DMS53 treated with DMSO at 0.1 percent for 48 hours (cell line): ENCODE data around the gene EHMT2.
A peak's percentile ranks its signal among the peaks of the same experiment; 100 is the strongest.
"Not testable (repeated sequence)": the region's sequence is repeated elsewhere in the genome, so short reads cannot be mapped to it uniquely, and the experiment has no call there.

ENCODE experiments used
- DNase-seq: peaks from one replicate; lab custom pipeline; 2025; ENCODE audit not compliant: unreplicated experiment; lab: John Stamatoyannopoulos, UW

Gene EHMT2

DNA sequence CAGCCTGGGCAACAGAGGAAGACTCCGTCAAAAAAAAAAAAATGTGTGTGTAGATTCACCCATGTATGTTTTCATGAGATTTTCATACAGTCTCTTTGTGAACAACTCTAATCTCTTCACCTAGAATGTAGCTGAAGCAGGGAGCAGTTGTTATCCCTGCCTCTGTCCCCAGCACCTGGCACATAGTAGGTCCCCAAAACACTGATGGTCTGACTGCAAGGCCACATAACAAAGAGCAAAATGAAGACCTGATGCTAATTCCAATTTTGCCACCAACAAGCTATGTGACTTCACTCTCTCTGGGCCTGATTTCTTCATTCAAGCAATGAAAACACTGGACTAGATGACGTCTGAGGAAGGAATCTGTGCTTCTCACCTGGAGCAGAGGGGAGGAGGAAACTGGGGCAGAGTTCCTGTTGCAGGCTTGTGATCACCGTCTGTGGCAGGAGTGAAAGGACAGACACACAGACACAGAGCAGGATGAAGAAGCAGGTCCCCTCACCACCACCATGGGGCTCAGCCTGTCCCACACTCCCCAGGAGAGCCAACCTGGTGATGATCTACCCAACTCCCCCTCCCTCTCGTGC is 23.3 kb downstream of the EHMT2 start:
- DNase-seq, result no peak

DNA sequence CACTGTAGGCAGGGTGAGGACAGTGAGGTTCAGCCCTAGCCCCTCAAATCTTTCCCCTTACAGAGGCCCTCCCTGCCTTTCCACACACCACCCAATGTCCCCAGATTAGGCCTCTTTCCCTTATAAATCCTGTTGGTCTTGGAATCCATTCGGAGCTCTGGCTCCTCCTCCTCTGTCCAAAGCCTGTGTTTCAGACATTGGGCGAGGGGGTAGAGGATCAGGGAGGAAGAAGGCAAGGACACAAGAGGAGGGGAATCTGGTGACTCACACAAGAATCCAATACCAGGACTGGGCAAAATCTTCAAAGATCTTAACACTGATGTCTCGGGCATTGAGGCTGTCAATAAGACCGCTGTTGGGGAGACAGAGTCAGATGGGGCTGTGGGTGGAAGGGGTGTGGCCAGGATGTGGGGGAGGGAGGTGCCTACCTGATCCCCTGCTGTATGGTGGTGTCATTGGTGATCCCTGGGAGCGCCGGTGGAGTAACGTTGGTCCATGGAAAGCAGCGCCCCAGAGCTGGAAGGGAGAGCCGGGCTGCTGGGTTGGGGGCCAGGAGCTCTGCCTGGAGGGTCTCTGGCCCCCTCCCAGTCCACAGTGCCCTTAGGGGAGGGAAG is 26.3 kb downstream of the EHMT2 start:
- no peak for DNase-seq

DNA sequence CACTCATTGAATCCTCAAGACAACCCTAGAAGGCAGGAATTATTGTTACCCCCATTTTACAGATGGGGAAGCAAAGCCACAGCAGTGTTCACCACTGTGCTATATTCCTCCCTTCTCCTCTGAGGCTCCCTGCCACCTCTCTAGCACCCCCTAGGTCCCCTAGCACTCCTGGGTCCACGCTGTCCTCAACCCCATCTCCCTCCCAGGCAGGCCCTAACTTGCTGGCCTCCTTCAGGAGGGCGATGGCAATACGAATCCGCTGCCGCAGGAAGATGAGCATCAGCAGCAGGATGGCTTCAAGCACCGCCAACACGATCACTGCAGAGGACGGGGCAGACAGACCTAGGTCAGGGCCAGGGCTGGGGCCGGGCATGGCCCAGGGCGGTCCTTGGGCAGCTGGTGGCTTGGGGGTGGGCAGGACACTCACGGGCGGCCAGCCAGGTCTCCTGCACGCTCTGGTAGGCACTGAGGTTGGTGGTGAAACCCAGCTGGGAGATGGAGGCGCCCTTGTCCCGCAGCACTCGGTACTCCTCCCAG is 27.0 kb downstream of the EHMT2 start:
- DNase-seq, result no peak

DNA sequence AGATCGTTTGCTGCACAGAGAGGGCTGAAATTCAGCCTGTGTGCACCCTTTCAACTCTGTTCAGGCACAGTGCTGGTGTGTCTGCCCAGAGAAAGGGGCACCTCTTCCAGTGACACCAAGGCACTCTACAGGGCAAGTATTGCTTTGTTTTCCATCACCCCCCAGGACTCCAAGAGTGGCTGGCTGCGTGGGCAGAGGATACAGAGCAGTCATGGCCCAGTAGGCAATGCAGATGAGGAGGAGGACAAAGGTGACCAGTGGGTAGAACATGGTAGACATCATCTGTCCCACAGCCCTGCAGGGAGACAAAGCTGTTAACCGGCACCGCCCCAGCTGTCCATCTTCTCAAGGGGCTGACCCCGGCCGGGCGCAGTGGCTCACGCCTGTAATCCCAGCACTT is 28.2 kb downstream of the EHMT2 start:
- no peak for DNase-seq

DNA sequence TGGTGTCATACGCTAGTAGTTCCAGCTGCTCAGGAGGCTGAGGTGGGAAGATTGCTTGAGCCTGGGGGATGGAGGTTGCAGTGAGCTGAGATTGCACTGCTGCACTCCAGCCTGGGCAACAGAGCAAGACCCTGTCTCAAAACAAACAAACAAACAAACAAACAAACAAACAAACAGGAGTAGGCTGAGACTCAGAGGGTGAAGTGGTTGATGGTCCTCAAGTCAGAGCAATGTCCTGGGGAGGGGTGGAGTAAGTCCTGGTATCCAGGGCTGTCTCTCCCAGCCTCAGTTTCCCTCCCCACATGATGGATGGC is 28.9 kb downstream of the EHMT2 start:
- DNase-seq, result not testable (repeated sequence)

DNA sequence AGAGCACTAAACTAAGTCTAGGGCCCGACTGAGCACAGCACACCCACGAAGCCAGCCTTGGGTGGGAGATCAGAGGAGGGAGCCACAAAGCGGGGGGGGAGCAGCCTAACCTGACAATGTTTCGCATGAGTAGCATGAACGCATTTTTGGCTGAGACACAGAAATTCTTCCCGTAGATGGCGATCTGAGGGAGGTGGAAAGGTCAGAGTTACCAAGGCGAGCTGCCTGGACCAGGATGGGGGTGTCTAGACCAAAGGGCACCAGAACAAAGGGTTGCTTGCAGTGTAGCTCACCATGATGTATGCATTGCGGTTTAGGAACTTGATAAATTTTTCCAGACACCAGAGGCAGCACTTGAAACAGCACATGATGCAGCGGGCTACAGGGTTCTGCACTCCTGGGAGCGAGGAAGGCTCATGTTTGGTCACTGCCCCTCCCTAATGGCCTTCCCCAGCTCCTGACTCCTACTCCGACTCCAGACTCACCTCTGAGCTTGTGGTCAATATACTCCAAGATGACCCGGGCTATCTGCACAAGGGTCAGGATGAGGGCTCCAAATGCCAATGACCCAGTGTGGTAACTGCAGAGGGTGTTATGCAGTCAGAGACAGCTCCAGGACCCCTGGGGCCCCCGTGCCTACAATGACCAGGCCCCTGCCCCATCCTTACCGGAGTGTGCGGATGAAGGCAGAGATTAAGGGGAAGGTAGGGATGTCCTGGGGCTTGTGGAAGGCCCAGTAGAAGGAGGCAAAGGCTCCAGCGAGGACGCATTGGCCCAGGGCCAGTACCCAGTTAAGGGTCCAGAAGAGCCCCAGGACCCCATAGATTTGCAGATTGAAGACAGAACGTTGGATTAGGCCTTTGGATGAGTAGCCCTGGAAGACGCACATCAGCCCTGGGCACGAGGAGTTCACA is 32.0 kb downstream of the EHMT2 start:
- no peak for DNase-seq

DNA sequence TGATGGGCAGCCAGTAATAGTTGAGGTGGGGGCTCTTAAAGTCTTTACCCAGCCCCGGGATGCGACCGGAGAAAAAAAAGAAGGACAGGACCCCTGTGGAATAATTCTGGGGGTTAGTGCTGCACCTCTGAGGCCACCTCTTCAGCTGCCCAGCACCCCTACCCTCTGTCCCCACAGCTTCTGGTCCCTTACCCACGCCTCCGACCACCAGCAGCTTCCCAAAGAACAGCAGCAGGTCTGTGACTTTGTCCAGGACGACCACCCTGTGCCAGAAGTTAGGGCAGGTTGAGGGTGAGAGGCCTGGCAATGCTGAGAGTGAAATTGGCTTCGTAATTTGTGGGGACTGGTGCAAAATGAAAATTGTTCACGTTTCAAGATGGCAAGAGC is 32.7 kb downstream of the EHMT2 start:
- DNase-seq, result no peak

DNA sequence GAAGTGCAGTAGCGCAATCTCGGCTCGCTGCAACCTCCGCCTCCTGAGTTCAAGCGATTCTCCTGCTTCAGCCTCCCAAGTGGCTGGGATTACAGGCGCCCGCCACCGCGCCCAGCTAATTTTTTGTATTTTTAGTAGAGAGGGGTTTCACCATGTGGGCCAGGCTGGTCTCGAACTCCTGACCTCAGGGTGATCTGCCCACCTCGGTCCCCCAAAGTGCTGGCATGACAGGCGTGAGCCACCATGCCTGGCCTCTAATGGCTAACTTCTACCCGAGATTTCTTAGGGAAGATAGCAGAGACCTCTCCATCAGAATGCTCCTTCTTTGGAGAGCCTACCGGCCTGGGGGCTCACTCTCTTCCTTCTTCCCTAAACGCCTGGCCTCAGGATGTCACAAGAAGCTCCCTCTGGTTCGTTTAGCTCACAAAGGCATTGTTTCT is 33.4 kb downstream of the EHMT2 start:
- not testable (repeated sequence) for DNase-seq

DNA sequence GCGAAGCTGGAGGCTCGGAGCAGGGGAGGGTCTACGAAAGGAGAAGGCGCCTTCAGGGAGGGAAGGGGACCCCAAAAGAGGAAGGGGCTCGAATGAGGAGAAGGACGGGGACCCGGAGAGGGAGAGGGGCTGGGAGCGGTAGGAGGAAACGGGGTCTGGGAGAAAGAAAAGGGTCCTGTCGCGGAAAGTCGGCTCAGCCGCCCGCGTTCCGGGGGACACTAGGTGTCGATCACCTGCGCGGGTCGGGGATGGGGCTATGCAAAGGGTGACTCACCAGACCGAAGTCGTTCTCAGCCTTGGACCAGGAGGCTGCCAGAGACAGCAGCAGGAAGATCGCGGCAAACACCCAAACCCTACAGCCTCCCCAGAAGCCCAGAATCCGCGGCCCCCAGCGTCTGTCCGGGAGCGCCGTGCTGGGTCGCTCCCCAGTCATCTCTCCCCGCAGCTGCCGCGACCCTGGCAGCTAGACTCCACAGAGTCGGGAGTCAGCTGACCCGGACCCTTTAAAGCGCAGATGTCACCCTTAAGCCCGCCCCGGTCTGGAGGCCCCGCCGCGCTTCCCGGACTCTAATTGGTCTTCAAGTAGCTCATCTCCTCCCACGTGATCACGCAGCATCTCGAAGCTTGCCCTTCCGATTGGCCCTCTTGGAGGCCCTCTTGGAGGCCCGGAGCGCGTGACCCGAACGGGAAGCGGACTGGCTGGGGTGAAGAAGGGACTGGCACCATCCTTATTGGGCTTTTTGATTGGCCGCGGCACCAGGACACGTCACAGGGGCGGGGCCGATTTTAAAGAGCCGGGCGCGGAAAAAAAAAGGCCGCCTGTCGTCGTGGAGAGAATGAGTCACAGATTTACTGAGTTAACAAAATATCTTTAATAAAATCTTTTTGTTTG is 34.9 kb downstream of the EHMT2 start, which contains the start of gene NEU1:
Gene NEU1 (minus strand): TSS at position 478 of the 892 bp plus-strand sequence. CDS start 45 bp downstream, at position 433.
- peak; percentile 99 for DNase-seq

DNA sequence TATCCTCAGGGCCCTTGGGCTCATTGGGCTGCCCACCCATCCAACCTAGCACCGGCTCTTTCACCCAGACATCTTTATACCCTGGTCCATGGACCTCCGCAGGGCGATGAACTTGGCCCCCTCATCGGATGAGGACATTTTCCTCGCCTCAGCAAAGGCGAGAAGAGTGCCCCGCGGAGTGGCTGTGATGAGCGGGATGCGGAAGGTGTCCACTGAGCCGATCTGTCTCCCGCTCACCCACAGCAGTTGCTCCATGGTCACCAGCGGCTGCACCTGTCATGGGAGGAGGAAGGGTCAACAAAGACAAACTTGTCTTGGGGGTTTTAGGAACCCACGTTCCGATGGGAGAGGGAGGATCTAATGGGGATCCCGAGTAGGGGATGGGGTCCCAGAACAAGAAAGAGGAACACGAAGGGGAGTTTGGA is 35.6 kb downstream of the EHMT2 start:
- DNase-seq, result no peak

DNA sequence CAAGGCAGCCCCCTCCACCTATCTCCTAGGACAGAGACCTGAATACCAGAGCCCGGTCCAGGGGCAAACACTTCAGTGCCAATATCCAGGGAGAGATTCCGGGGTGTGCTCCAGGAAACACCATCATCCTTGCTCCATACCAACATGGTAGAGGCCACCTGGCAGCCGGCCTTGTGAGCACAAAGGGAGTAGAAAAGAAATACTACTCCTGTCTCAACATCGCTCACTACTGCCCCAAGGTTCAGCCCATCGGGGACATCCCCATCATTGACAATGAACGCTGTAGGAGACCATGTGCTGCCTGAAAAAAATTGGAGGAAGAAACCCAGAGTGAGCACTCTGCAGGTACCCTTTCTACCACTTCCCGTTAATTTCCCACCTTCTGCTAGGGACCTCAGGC is 36.3 kb downstream of the EHMT2 start:
- no peak for DNase-seq

DNA sequence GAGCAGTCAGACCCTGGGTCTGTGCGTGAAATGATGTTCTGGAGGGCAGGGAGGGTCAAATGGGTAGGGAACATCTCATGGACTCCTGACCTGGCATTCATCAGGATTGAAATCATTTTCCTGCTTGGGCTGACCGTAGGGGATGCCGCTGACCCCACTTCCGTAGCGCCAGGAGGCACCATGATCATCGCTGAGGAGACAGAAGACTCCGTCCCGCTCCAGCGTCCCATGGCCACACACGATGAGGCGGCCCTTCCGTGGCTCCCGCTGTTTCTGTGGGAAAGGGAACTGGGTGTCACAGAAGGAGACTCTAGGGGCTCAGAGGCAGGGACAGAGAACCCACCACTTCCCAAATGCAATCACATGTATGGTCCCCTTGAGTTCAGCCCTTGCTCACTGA is 37.1 kb downstream of the EHMT2 start:
- DNase-seq, result no peak

DNA sequence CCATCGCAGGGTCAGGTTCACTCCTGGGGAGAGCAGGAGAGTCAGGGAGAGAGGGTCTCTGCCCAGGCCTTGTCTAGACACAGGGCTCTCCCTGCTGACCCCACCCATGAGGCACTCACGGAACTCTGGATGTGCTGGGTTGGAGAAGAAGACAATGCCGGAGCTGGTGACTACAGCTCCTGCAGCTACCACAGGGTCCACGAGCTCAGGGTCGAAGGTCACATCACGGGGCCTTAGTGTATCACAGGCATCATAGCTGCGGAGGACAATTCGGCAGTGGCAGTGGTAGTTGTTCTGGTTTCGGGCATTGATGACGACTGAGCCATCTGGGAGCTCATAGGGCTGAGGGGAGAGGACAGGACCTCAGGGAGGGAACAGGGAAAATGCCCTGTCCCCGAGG is 37.6 kb downstream of the EHMT2 start:
- DNase-seq, result no peak

DNA sequence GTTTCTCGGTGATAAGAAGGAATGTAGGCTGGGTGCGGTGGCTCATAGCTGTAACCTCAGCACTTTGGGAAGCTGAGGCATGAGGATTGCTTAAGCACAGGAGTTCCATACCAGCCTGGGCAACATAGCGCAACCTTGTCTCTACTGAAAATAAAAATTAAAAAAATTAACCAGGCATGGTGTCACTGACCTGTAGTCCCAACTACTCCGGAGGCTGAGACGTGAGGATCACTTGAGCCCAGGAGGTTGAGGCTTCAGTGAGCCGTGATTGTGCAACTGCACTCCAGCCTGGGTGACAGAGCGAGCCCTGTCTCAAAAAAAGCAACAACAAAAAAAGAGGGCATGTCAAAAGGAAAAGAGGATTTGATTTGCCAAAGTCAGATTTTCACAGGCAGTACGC is 38.8 kb downstream of the EHMT2 start:
- DNase-seq, result no peak

DNA sequence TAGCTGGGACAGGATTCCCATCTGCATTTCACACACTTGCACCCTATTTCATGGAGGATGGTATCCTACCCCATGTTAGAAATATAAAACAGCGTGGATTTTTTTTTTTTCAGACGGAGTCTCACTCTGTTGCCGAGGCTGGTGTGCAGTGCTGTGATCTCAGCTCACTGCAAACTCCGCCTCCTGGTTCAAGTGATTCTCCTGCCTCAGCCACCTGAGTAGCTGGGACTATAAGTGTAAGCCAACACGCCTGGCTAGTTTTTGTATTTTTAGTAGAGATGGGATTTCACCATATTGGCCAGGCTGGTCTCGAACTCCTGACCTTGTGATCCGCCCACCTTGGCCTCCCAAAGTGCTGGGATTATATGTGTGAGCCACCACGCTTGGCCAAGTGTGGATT is 39.7 kb downstream of the EHMT2 start:
- DNase-seq, result not testable (repeated sequence)

DNA sequence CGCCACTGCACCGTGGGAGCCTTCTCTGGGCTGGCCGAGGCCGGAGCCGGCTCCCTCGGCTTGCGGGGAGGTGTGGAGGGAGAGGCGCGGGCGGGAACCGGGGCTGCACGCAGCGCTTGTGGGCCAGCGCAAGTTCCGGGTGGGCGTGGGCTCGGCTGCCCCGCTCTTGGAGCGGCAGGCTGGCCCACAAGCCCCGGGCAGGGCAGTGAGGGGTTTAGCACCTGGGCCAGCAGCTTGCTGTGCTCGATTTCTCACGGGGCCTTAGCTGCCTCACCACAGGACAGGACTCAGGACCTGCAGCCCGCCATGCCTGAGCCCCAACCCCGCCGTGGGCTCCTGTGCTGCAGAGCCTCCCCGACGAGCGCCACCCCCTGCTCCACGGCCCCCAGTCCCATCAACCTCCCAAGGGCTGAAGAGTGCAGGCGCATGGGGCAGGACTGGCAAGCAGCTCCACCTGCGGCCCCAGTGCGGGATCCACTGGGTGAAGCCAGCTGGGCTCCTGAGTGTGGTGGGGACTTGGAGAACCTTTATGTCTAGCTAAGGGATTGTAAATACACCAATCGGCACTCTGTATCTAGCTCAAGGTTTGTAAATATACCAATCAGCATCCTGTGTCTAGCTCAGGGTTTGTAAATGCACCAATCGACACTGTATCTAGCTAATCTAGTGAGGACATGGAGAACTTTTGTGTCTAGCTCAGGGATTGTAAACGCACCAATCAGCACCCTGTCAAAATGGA is 45.3 kb downstream of the EHMT2 start:
- DNase-seq, result not testable (repeated sequence)

DNA sequence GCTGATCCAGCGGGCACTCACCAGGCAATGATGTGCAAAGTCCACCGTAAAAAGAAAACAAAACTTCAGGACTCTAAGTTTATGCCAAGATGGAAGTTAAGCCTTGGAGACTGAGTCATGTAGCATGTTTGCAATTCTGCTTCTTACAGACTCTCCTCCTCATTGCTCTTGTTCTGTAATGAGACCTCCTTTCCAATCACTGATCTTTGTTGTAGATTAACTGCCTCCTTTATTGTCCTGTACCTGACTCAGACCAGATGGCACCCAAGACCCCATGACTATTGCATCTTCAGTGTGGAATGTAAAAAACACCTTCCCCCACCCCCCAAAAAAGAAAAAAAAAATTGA is 46.0 kb downstream of the EHMT2 start:
- no peak for DNase-seq

DNA sequence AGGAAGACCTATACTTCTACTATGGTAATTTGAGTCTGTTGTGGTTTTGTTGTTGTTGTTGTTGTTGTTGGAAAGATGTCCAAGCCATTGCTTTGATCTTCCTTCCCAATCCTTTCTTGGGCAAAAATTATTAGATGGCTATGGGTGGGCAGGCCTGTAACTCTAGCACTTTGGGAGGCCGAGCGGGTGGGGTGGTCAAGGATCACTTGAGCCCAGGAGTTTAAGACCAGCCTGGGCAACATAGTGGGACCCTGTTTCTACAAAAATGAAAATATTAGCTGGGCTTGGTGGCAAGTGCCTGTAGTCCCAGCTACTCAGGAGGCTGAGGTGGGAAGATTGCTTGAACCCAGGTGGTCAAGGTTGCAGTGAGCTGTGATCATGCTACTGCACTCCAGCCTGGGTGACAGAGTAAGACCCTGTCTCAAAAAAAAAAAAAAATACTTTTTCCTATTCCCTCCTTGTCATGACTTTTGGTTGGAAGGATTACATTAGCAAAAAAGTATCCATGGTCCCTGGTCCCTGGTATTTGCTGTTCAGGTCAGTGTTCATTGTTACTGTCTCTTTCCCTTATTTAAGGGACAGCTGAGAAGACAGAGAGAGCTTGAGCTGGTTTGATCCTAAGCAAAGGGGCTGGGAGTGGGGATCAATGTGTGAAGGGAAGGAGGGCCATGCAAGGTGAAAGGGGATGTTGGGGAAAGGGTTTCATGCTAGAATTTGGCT is 46.6 kb downstream of the EHMT2 start:
- DNase-seq, result no peak

DNA sequence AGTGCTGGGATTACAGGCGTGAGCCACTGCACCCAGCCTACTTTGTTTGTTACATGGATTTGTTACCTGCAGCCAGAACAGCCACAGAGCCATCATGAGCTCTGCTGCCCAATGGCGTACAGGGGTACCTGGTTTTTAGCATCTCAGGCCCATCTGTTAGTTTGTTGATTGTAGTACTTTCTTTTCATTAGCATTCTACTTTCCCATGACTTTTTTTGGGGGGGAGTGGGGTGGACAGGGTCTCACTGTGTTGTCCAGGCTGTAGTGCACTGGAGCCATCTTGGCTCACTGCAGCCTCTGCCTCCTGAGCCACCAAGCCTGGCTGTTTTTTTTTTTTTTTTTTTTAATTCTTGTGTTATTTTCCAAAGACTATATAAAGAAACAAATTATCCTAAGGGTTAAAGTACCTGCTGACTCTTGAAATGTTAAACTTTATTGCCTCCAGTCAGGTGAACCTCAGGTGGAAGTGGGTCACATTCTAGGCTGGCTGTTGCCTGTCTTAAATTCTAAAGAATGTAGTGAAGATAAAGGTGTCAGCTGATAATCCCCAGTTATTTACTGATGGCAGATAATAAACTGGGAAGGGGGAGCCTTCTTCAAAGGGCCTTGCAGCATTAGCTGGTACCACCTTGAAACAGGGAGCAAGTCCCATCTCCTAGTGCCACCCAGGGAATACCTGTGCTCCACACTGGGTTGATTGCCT is 50.1 kb downstream of the EHMT2 start:
- DNase-seq, result no peak
